HG02571 (cell line): ENCODE data around the gene ARFGEF3.
"Not testable (repeated sequence)": the region's sequence is repeated elsewhere in the genome, so short reads cannot be mapped to it uniquely, and the experiment has no call there.

Source experiments
- ATAC-seq: cut with Tn5 transposase; IDR thresholded peaks from one replicate; pipeline ENCODE4 v1.9.1; 2021; ENCODE audit warnings: mild to moderate bottlenecking, moderate library complexity; ENCODE audit not compliant: unreplicated experiment

Gene ARFGEF3

GRCh38 chr6:138206862-138207261 is 45.1 kb downstream of the ARFGEF3 start:
- no peak for ATAC-seq

- no peak for ATAC-seq
Measured at GRCh38 chr6:138211048-138211581, 49.4 kb downstream of the ARFGEF3 start.

- no peak for ATAC-seq
Measured at GRCh38 chr6:138211601-138212000, 49.9 kb downstream of the ARFGEF3 start.

GRCh38 chr6:138212530-138212929 is 50.8 kb downstream of the ARFGEF3 start:
- not testable (repeated sequence) for ATAC-seq

GRCh38 chr6:138215093-138215782 is 53.5 kb downstream of the ARFGEF3 start:
- ATAC-seq, result no peak

- ATAC-seq, result no peak
Measured at GRCh38 chr6:138218449-138218848, 56.7 kb downstream of the ARFGEF3 start, which contains the start of gene PBOV1. Gene PBOV1 (minus strand): TSS chr6:138218491. CDS start chr6:138218395, 96 bp downstream.

DNA sequence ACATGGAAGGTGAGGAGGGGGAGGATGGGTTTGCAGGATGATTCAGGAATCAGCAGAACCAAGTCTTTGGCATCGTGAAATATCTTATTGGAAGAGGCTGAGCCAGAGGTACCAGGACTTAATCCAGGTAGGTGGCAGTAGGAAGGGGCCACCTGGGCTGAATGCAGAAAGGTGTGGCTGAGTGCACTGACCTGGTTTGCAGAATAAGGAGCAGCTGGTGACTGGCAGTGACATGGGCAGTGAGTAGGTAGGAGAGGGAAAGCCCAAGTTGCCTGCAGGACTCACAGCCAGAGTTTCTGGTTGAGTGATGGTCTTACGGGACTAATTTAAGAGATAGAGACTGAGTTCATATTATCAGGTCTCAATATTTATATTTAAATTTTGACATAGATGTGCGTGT is 57.7 kb downstream of the ARFGEF3 start:
- ATAC-seq, result no peak

DNA sequence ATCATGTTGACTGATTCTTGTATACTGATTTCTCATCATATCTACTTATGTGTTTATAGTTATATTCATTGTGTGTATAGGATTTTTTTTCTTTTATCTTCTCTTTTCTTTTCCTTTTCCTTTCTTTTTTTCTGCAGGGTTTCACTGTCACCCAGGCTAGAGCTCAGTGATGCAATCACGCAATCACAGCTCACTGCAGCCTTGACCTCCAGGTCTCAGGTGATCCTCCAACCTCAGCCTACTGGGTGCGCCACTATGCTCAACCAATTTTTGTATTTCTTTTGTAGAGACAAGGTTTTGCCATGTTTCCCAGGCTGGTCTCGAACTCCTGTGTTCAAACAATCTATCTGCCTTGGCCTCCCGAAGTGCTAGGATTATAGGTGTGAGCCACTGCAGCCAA is 58.2 kb downstream of the ARFGEF3 start:
- no peak for ATAC-seq

- no peak for ATAC-seq
Measured at GRCh38 chr6:138222901-138223546, 61.3 kb downstream of the ARFGEF3 start.

- ATAC-seq, result no peak
Measured at GRCh38 chr6:138225953-138226352, 64.2 kb downstream of the ARFGEF3 start.

DNA sequence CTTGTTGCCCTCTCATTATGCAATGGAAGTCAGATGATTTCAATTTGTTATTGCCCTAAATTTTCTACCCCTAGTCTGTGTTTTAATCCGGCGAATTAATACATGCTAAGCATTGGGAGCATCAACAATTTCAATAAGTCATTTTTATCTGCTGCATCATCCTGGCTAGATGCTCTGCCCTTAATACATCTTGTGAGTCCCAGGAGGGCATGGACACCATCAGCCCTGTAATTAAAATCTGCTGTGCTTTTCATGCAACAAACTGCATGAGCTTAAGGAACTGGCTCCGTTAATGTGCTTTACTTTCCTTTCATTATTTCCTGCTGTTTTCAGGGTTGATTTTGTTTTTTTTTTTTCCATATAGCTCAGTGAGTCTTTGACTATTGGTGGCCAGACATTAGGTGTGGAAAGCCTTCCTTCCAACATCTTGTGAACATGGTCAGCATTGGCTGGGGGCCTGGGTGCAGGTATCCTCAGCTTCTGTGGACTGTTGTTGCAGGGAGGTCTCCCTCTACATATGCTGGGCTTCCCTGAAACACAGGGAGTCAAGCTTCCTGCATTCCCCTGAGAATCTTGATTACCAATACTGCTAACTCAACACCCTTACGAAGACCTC is 65.1 kb downstream of the ARFGEF3 start:
- ATAC-seq, result no peak

DNA sequence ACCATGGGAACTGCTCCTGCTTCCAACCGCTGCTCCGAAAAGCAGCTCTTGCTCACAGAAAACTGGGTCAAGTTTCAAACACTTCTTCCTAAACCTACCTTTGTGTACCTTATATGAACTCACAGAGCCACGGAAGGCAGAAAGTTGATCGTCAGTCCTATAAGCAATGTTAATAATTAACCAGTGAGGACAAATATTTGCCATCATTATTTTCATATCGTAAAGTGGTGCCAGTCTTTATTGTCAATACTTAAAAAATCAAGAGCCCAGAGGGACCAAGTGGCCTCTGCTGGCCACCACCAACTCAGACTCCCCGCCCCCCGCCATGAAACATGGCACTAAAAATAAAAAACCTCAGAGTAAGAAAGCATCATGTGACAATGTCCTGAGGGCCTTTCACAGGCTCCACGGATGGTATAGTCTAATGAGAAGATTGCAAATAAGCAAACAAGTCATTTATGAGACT is 65.6 kb downstream of the ARFGEF3 start:
- no peak for ATAC-seq

DNA sequence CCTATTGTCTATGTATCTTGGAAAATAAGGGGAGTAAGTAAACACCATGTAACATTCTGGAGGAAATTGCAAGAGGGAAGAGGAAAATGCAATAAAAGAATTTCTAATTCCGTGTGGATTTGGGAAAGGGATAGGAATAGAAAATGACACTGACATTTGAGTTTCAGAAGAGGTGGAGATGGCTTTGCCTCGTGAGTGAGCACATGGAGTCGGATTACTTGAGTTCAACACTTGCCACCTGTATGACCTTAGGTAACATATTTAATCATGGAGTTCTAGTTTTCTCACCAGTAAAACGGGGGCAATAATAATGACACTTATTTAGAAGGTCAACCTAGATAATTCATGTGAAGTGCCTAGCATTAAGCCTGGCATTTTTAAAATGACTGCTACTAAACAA is 67.3 kb downstream of the ARFGEF3 start:
- no peak for ATAC-seq

GRCh38 chr6:138229663-138230179 is 68.0 kb downstream of the ARFGEF3 start:
- no peak for ATAC-seq

- ATAC-seq, result no peak
Measured at GRCh38 chr6:138230221-138230620, 68.5 kb downstream of the ARFGEF3 start.

GRCh38 chr6:138230759-138231380 is 69.1 kb downstream of the ARFGEF3 start:
- ATAC-seq, result no peak

DNA sequence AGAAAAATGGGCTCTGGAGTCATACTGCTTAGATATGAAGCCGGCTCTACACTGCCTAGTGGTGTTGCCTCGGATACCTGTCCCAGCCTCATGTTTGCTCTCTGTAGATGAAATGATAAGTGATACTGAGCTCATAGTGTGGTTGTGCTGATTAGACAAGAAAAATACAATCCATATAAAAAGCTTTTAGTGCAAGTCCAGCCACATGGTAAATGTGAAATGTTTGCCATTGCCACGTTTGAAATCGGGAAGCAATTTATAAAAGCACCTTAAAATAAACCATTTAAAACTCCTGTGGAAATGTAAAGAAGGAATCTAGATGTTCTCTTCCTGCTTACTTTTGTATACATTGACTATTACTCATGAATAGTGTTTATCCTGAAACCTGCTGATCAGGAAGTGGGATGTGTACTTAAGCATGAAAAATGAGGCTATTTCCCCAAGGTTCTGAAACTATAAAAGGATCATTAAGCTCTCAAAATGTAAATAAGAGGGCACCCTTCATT is 69.7 kb downstream of the ARFGEF3 start:
- ATAC-seq, result no peak

DNA sequence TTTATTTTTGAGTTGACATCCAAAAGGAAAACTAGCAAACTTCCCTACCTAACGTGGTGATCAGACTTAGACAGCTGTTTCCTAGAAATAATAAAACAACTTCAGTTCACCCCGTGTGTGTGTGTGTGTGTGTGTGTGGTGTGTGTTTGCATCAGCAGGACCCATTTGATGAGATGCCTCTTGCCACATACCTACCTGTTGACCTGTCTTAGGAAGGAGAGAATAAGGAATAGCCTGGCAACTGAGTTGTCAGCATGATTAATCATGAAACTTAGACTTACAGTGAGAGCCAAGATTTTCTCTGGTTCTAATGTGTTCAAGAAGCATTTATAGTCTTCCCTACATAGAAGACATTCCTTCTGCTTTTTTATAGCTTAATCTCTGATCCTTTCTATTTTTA is 72.6 kb downstream of the ARFGEF3 start:
- no peak for ATAC-seq

- ATAC-seq, result no peak
Measured at GRCh38 chr6:138235205-138235604, 73.5 kb downstream of the ARFGEF3 start.

DNA sequence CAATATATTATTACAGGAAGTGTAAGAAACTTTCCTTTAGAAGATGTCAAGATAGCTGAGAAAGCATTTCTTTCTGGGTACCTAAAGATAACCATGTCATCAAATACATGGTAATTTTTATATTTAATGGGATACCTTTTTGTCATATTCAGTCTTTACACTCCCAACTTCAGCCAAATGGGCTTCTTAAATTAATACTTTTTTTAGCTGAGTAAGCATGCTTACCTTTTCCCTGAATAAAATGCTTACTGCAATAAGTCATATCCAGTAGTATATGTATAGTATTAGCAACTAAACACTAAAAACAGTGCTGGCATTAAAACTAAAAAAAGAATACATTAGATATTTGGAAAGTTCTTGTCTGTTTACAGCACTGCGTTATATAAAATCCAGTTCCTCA is 74.0 kb downstream of the ARFGEF3 start:
- ATAC-seq, result no peak

DNA sequence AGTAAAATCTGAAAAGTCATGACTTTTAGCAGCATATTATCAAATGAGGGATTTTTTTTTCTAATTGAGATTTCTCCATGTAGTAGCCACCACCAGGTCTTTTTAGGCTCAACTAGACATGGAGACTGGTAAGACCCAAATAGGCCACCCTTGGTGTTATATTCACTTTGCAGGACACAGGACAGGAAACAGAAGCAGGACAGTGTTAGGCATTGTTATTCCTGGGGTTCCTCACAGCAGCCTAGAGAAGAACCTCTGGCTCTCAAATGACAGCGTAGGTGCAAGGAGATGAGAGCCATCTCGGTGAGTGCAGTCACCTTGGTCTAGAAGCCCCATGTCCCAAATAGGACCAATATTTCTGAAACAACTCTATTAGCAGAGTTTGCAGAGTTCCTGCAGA is 75.7 kb downstream of the ARFGEF3 start:
- no peak for ATAC-seq
